Endothelial cell of umbilical vein (primary cell): ENCODE measurements around the gene MYO1G.

Source experiments
- CTCF ChIP-seq, 2 donors: IDR thresholded peaks; 1 replicate in 1 of 2; 2 replicates in 1 of 2; pipeline ENCODE4 v1.5.1; 2011; ENCODE audit warnings: low read length in 2 of 2, mild to moderate bottlenecking in 2 of 2, moderate library complexity in 2 of 2, control low read depth in 1 of 2, inconsistent platforms in 1 of 2, low read depth in 1 of 2; ENCODE audit not compliant: insufficient read depth in 1 of 2; ENCODE audit errors: extremely low read depth in 1 of 2
- EZH2 ChIP-seq: IDR thresholded peaks from 2 replicates; pipeline ENCODE4 v1.6.1; 2012; ENCODE audit warnings: borderline replicate concordance, low read depth, mild to moderate bottlenecking, moderate library complexity, low read length, inconsistent platforms; ENCODE audit not compliant: severe bottlenecking
- FOS ChIP-seq: IDR thresholded peaks from 2 replicates; pipeline ENCODE4 v1.6.1; 2011; ENCODE audit warnings: mild to moderate bottlenecking, low read length, moderate library complexity, borderline replicate concordance; ENCODE audit not compliant: insufficient read depth
- GATA2 ChIP-seq: IDR thresholded peaks from 2 replicates; pipeline ENCODE4 v1.7.0; 2011; ENCODE audit warnings: low read depth, mild to moderate bottlenecking, moderate library complexity, mixed read lengths, low read length; ENCODE audit not compliant: insufficient read length, insufficient read depth
- MAX ChIP-seq: IDR thresholded peaks from 2 replicates; pipeline ENCODE4 v1.6.1; 2011; ENCODE audit not compliant: insufficient read depth, insufficient read length
- POLR2A ChIP-seq: IDR thresholded peaks from 2 replicates; pipeline ENCODE4 v1.6.1; 2012; ENCODE audit warnings: low read depth, mild to moderate bottlenecking, control low read depth, low read length
- POLR2AphosphoS5 ChIP-seq: IDR thresholded peaks from 2 replicates; pipeline ENCODE4 v1.6.1; 2012; ENCODE audit warnings: low read depth, mild to moderate bottlenecking, control low read depth, low read length, moderate library complexity; ENCODE audit not compliant: insufficient read depth

- TF ChIP-seq CTCF (IDR thresholded peaks at IDR 0.05; ENCODE audit: extremely low read depth in 1 of 2, insufficient read depth in 1 of 2, low read depth in 1 of 2, low read length in 2 of 2) (no peak), EZH2 (no peak), POLR2A (no peak), POLR2AphosphoS5 (no peak), FOS (no peak), GATA2 (no peak), MAX (no peak)
Observed at GRCh38 chr7:44974549-44974948, 4.3 kb downstream of the MYO1G start.
